Tibial artery (tissue), 4 donors: ENCODE results near the gene NEK2.

Experiments
- DNase-seq, 2 donors: peaks; one replicate each; pipeline ENCODE4 v3.0.0-alpha.2; 2019
- H3K27ac ChIP-seq, 2 donors: fragments of 200-600 bp; sonication (generic) in 1 of 2; 1 replicate in 1 of 2; 2 replicates in 1 of 2; pipeline ENCODE4 v1.5.1; 2018 to 2019; ENCODE audit warnings: mild to moderate bottlenecking in 1 of 2
- H3K27me3 ChIP-seq, 2 donors: fragments of 200-600 bp; sonication (generic) in 1 of 2; one replicate each; pipeline versions ENCODE4 v1.5.1 to v1.6.0; 2016 to 2019
- H3K36me3 ChIP-seq, 3 donors: fragments of 200-600 bp; sonication (generic) in 2 of 3; one replicate each; pipeline ENCODE4 v1.5.1; 2016 to 2019; ENCODE audit warnings: mild to moderate bottlenecking in 2 of 3
- H3K4me1 ChIP-seq, 4 donors: fragments of 200-600 bp; sonication (generic) in 2 of 4; 1 replicate in 3 of 4; 2 replicates in 1 of 4; pipeline ENCODE4 v1.5.1; 2016 to 2019
- H3K4me3 ChIP-seq, 2 donors: fragments of 200-600 bp; sonication (generic) in 1 of 2; 1 replicate in 1 of 2; 2 replicates in 1 of 2; pipeline ENCODE4 v1.5.1; 2018 to 2019; ENCODE audit warnings: mild to moderate bottlenecking in 2 of 2
- H3K9me3 ChIP-seq, 3 donors: fragments of 200-600 bp; sonication (generic) in 1 of 3; one replicate each; pipeline ENCODE4 v1.5.1; 2016 to 2019
- CTCF ChIP-seq, 2 experiments: fragments of 200-600 bp in 1 of 2; fragments of 450-650 bp in 1 of 2; IDR thresholded peaks; one replicate each; pipeline ENCODE4 v1.5.1; 2017 to 2019; ENCODE audit warnings: antibody characterized with exemption in 2 of 2, mild to moderate bottlenecking in 1 of 2, moderate library complexity in 1 of 2
- intact Hi-C: fragments of 100-400 bp; cut with DNase I; formaldehyde crosslinking; loops from one replicate; pipeline ENCODE4 v1.15.0; 2023; ENCODE audit warnings: low total_unique reads

Gene NEK2

GRCh38 chr1:211660718-211661222 is 14.7 kb downstream of the NEK2 start:
- DNase-seq, result no peak
- intact Hi-C loops, result no loop called here
- no peaks in the 10 kb centered on the region for H3K27me3 ChIP-seq
- no peak overlapping the region for H3K4me3 ChIP-seq
- H3K4me1 ChIP-seq, result no peaks in the 10 kb centered on the region
- no peaks in the 10 kb centered on the region for H3K9me3 ChIP-seq
- no peaks in the 10 kb centered on the region for H3K36me3 ChIP-seq
- H3K27ac ChIP-seq, result no peak overlapping the region
- TF ChIP-seq CTCF (IDR thresholded peaks at IDR 0.05), result no peak

GRCh38 chr1:211656728-211657127 is 18.7 kb downstream of the NEK2 start:
- no peaks in the 10 kb centered on the region for H3K9me3 ChIP-seq
- H3K4me3 ChIP-seq, result no peak overlapping the region
- DNase-seq, result no peak
- no peaks in the 10 kb centered on the region for H3K36me3 ChIP-seq
- intact Hi-C loops, result loop anchor here (5.0 to 10.0 kb wide), 3 partner anchors 139 to 332 kb away; partner anchors contain the start of gene TRAF5
- H3K27ac ChIP-seq, result no peak overlapping the region
- H3K4me1 ChIP-seq, result peaks cover 0 to 6% (median 3%) of the 10 kb centered on the region in 4 donors
- TF ChIP-seq CTCF (IDR thresholded peaks at IDR 0.05), result no peak
- H3K27me3 ChIP-seq, result no peaks in the 10 kb centered on the region

GRCh38 chr1:211654838-211655787 is 20.3 kb downstream of the NEK2 start:
- peak; percentile 88 to 93 for DNase-seq
- Histone ChIP-seq H3K4me3 (no peak overlapping the region), H3K36me3 (no peaks in the 10 kb centered on the region), H3K9me3 (no peaks in the 10 kb centered on the region), H3K4me1 (peaks cover 0 to 6% (median 3%) of the 10 kb centered on the region in 4 donors), H3K27me3 (no peaks in the 10 kb centered on the region), H3K27ac (no peak overlapping the region)
- peak; percentile 90 to 95 for TF ChIP-seq CTCF (IDR thresholded peaks at IDR 0.05)
- intact Hi-C loops, result loop anchor here (5.0 to 10.0 kb wide), 3 partner anchors 138 to 330 kb away; partner anchors contain the start of gene TRAF5

GRCh38 chr1:211653959-211654496 is 21.4 kb downstream of the NEK2 start:
- H3K27ac ChIP-seq, result no peak overlapping the region
- no peaks in the 10 kb centered on the region for H3K9me3 ChIP-seq
- H3K36me3 ChIP-seq, result no peaks in the 10 kb centered on the region
- no peak overlapping the region for H3K4me3 ChIP-seq
- H3K27me3 ChIP-seq, result no peaks in the 10 kb centered on the region
- intact Hi-C loops, result loop anchor here (10.0 kb wide), 2 partner anchors 179 to 329 kb away; partner anchors contain the start of gene TRAF5
- H3K4me1 ChIP-seq, result peaks cover 0 to 6% (median 3%) of the 10 kb centered on the region in 4 donors
- no peak for DNase-seq
- TF ChIP-seq CTCF (IDR thresholded peaks at IDR 0.05), result no peak

- Histone ChIP-seq H3K4me3 (no peak overlapping the region), H3K27me3 (no peaks in the 10 kb centered on the region), H3K4me1 (peaks cover 0 to 6% (median 3%) of the 10 kb centered on the region in 4 donors), H3K9me3 (no peaks in the 10 kb centered on the region), H3K36me3 (no peaks in the 10 kb centered on the region), H3K27ac (no peak overlapping the region)
- intact Hi-C loops, result loop anchor here (10.0 kb wide), 2 partner anchors 178 to 328 kb away; partner anchors contain the start of gene TRAF5
- no peak for TF ChIP-seq CTCF (IDR thresholded peaks at IDR 0.05)
- DNase-seq, result no peak
Observed at GRCh38 chr1:211653293-211653692, 22.1 kb downstream of the NEK2 start.
